Astrocyte of the cerebellum (primary cell): ENCODE measurements around the gene FUCA1.

ENCODE experiments used
- DNase-seq: peaks from one replicate; pipeline ENCODE4 v3.0.0-alpha.2; 2011; ENCODE audit warnings: low read depth
- H3K4me3 ChIP-seq: 2 replicates; pipeline ENCODE4 v1.5.1; 2011; ENCODE audit warnings: mild to moderate bottlenecking, low read depth, low read length, moderate library complexity
- CTCF ChIP-seq: IDR thresholded peaks from 2 replicates; pipeline ENCODE4 v1.5.1; 2012; ENCODE audit warnings: low read length, low read depth, moderate library complexity, mild to moderate bottlenecking; ENCODE audit errors: missing control alignments
- in situ Hi-C: cut with HindIII; loops from 2 replicates; pipeline ENCODE4 v1.10.0; 2017; ENCODE audit warnings: low sequenced_read_pairs

The FUCA1 gene

GRCh38 chr1:23800400-23801337, 67.4 kb downstream of the FUCA1 start, which contains the start of gene GALE:
GALE (minus strand) TSS chr1:23800754; CDS start chr1:23799007, 1,747 bp downstream.
- no peak for TF ChIP-seq CTCF
- peak within 1 kb of the TSS; percentile 69 for H3K4me3 ChIP-seq
- in situ Hi-C loops, result no loop called here
- DNase-seq, result peak; percentile 74

GRCh38 chr1:23799570-23800399, 68.3 kb downstream of the FUCA1 start:
- no peak for DNase-seq
- no peak for TF ChIP-seq CTCF
- peak overlapping the region; percentile 69 for H3K4me3 ChIP-seq
- in situ Hi-C loops, result no loop called here

- in situ Hi-C loops, result no loop called here
- peak overlapping the region; percentile 69 for H3K4me3 ChIP-seq
- TF ChIP-seq CTCF, result no peak
- no peak for DNase-seq
Observed at GRCh38 chr1:23799255-23799569, 68.9 kb downstream of the FUCA1 start.

GRCh38 chr1:23798662-23799142, 69.4 kb downstream of the FUCA1 start:
- TF ChIP-seq CTCF, result peak; percentile 11
- no peak overlapping the region for H3K4me3 ChIP-seq
- in situ Hi-C loops, result no loop called here
- DNase-seq, result no peak

GRCh38 chr1:23797478-23798448, 70.3 kb downstream of the FUCA1 start:
- DNase-seq, result no peak
- no peak overlapping the region for H3K4me3 ChIP-seq
- TF ChIP-seq CTCF, result no peak
- in situ Hi-C loops, result no loop called here
